ENCODE results near the gene SETD2. TPM values are rescaled to one million over a fixed set of nuclear protein-coding genes. Genes with fewer than 3 reads are reported as not detected.
A peak's percentile ranks its signal among the peaks of the same experiment; 100 is the strongest.

The SETD2 gene
- total and polyA plus RNA-seq, 9 of the 15 experiments (the other 6 are each of a cell fraction or from before 2014, with no cell fraction given): 8.2 to 44.0 (median 33.6) TPM

DNA sequence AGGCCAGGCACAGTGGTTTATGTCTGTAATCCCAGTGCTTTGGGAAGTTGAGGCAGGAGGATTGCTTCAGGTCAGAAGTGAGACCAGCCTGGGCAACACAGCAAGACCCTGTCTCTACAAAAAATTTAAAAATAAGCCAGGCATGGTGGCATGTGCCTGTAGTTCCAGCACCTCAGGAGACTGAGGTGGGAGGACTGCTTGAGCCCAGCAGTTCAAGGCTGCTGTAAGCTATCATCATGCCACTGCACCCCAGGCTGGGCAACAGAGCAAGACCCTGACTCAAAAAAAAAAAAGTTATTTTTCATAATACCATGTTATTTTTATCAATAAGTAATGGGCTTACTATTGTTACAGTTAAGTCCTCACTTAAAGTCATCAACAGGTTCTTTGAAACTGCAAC is 59.7 kb downstream of the SETD2 start:
- Histone ChIP-seq H3K4me1 (replicated peaks in 1 of 2; ENCODE audit: control insufficient read depth in 2 of 2, insufficient read depth in 2 of 2, low read length in 2 of 2) (no peaks in the 10 kb centered on the region), H3K36me3 (ENCODE audit: control insufficient read depth, insufficient read depth, low read length) (peaks cover 68% of the 10 kb centered on the region), H4K20me1 (replicated peaks; ENCODE audit: control insufficient read depth, insufficient read depth, low read length) (no peaks in the 10 kb centered on the region), H3K27me3 (ENCODE audit: control insufficient read depth in 2 of 2, insufficient read depth in 2 of 2, low read length in 2 of 2) (no peaks in the 10 kb centered on the region), H3K27ac (ENCODE audit: extremely low read depth, low read depth, low read length) (no peak overlapping the region), H3K4me2 (ENCODE audit: insufficient read depth, low read length) (no peak overlapping the region), H3K4me3 (no peak overlapping the region), H2AFZ (ENCODE audit: low read depth, low read length) (no peak overlapping the region), H3K9me1 (ENCODE audit: control insufficient read depth, insufficient read depth, low read length) (no peaks in the 10 kb centered on the region), H3K9ac (ENCODE audit: insufficient read depth in 1 of 2, low read depth in 2 of 2, low read length in 2 of 2) (no peak overlapping the region), H3K79me2 (ENCODE audit: control insufficient read depth, insufficient read depth, low read length) (no peaks in the 10 kb centered on the region), H3K9me3 (replicated peaks; ENCODE audit: control insufficient read depth, insufficient read depth, low read depth, low read length) (no peaks in the 10 kb centered on the region)
- CTCF ChIA-PET (ENCODE audit: low intra/inter-chr PET ratio): no interaction called here
- intact Hi-C loops (cut with micrococcal nuclease): no loop called here
- POLR2A ChIA-PET: no interaction called here
- DNase-seq (ENCODE audit: extremely low read depth in 1 of 4, low spot score in 3 of 4) (no peak), ATAC-seq (no peak), FAIRE-seq (no peak)
- in situ Hi-C loops (cut with MboI): no loop called here
- BruUV-seq (replicated peaks): no TSS peak
- TF ChIP-seq BCL6 (CRISPR knock-in tag; IDR thresholded peaks at IDR 0.05) (no peak), ZNF121 (CRISPR knock-in tag; conservative IDR thresholded peaks at IDR 0.05) (peak; percentile 93), HEY1 (CRISPR knock-in tag; IDR thresholded peaks at IDR 0.05; ENCODE audit: borderline replicate concordance) (no peak), SIN3A (IDR thresholded peaks at IDR 0.05; ENCODE audit: borderline replicate concordance in 2 of 2, control insufficient read depth in 1 of 2, low read depth in 2 of 2, low read length in 2 of 2) (no peak), KHSRP (IDR thresholded peaks at IDR 0.05) (no peak), SMARCB1 (IDR thresholded peaks at IDR 0.05; ENCODE audit: insufficient read length, low read depth) (no peak), NR2C2 (CRISPR knock-in tag; IDR thresholded peaks at IDR 0.05) (no peak), NR2C2 (tag; IDR thresholded peaks at IDR 0.05) (no peak), FOXA1 (IDR thresholded peaks at IDR 0.05; ENCODE audit: borderline replicate concordance) (no peak), RBM25 (IDR thresholded peaks at IDR 0.05; ENCODE audit: low read depth, low read length, severe bottlenecking) (peak; percentile 21), TGIF2 (CRISPR knock-in tag; IDR thresholded peaks at IDR 0.05) (no peak), ELF4 (CRISPR knock-in tag; IDR thresholded peaks at IDR 0.05) (no peak), PHF8 (IDR thresholded peaks at IDR 0.05; ENCODE audit: borderline replicate concordance, low read length) (no peak), CHD7 (IDR thresholded peaks at IDR 0.05; ENCODE audit: low read depth, low read length) (no peak)
